C4-2B (cell line): ENCODE measurements around the gene RAD21L1.

Experiments used
- H3K27ac ChIP-seq: fragments of 450-650 bp; 2 replicates; pipeline ENCODE4 v1.5.1; 2017
- CTCF ChIP-seq: fragments of 450-650 bp; conservative IDR thresholded peaks from 2 replicates; pipeline ENCODE4 v1.5.1; 2017; ENCODE audit warnings: mild to moderate bottlenecking
- ZFX ChIP-seq: fragments of 450-650 bp; IDR thresholded peaks from 2 replicates; pipeline ENCODE4 v1.6.1; 2017

The RAD21L1 gene

GRCh38 chr20:1293641-1294379 is 68.0 kb downstream of the RAD21L1 start:
- no peak for TF ChIP-seq ZFX
- TF ChIP-seq CTCF, result no peak
- H3K27ac ChIP-seq, result no peak overlapping the region

GRCh38 chr20:1294497-1294896 is 68.7 kb downstream of the RAD21L1 start:
- H3K27ac ChIP-seq, result no peak overlapping the region
- no peak for TF ChIP-seq CTCF
- TF ChIP-seq ZFX, result no peak

- TF ChIP-seq CTCF (no peak), ZFX (no peak)
- H3K27ac ChIP-seq, result no peak overlapping the region
These were observed 69.6 kb downstream of the RAD21L1 start for GRCh38 chr20:1295276-1295930.

GRCh38 chr20:1296117-1296610 is 70.3 kb downstream of the RAD21L1 start:
- no peak for TF ChIP-seq ZFX

GRCh38 chr20:1296922-1297321 is 71.1 kb downstream of the RAD21L1 start:
- TF ChIP-seq ZFX, result no peak
- TF ChIP-seq CTCF, result no peak
- H3K27ac ChIP-seq, result no peak overlapping the region

More at GRCh38 chr20:1296117-1296610, 70.3 kb downstream of the RAD21L1 start:
- H3K27ac ChIP-seq, result no peak overlapping the region

GRCh38 chr20:1297486-1297885 is 71.6 kb downstream of the RAD21L1 start:
- TF ChIP-seq CTCF (no peak), ZFX (no peak)
- H3K27ac ChIP-seq, result no peak overlapping the region

- TF ChIP-seq CTCF, result no peak
- TF ChIP-seq ZFX, result no peak
These were observed 72.3 kb downstream of the RAD21L1 start for GRCh38 chr20:1298166-1298565.

More at GRCh38 chr20:1298166-1298565, 72.3 kb downstream of the RAD21L1 start:
- no peak overlapping the region for H3K27ac ChIP-seq
